HCT116 (cell line): ENCODE results near the gene GK2.

ENCODE experiments used
- CBX3 ChIP-seq: IDR thresholded peaks from 2 replicates; pipeline ENCODE4 v1.6.1; 2012; ENCODE audit warnings: low read depth
- CEBPB ChIP-seq: IDR thresholded peaks from 2 replicates; pipeline ENCODE4 v1.6.1; 2012; ENCODE audit warnings: low read depth
- POLR2A ChIP-seq: IDR thresholded peaks from 2 replicates; pipeline ENCODE4 v1.7.0; 2011; ENCODE audit warnings: borderline replicate concordance; ENCODE audit not compliant: insufficient read depth, insufficient read length; ENCODE audit errors: extremely low read depth
- POLR2AphosphoS5 ChIP-seq: IDR thresholded peaks from 2 replicates; pipeline ENCODE4 v1.6.1; 2011; ENCODE audit warnings: mild to moderate bottlenecking, low read depth, low read length, moderate library complexity
- SIN3A ChIP-seq: IDR thresholded peaks from 2 replicates; pipeline ENCODE4 v1.6.1; 2012; ENCODE audit warnings: low read depth
- SP1 ChIP-seq: IDR thresholded peaks from 2 replicates; pipeline ENCODE4 v1.6.1; 2012; ENCODE audit warnings: low read depth
- SRF ChIP-seq: IDR thresholded peaks from 2 replicates; pipeline ENCODE4 v1.6.1; 2012; ENCODE audit warnings: low read depth
- TF ChIP-seq, protein P1 (sequence below), 3 experiments: fragments of 200-600 bp in 1 of 3; sonication (generic) in 1 of 3; IDR thresholded peaks in 2 of 3; conservative IDR thresholded peaks in 1 of 3; 2 replicates each; pipeline ENCODE4 v1.5.1; 2012 to 2017; ENCODE audit warnings: low read depth in 2 of 3, low read length in 2 of 3, antibody characterized with exemption in 1 of 3, borderline replicate concordance in 1 of 3, control low read depth in 1 of 3, mild to moderate bottlenecking in 1 of 3, mixed read lengths in 1 of 3, mixed run types in 1 of 3, moderate library complexity in 1 of 3; ENCODE audit not compliant: insufficient read depth in 1 of 3
- TF ChIP-seq, protein P2 (sequence below): IDR thresholded peaks from 2 replicates; pipeline ENCODE4 v1.6.1; 2012
- TF ChIP-seq, protein P3 (sequence below): IDR thresholded peaks from 2 replicates; pipeline ENCODE4 v1.6.1; 2011; ENCODE audit warnings: mild to moderate bottlenecking, low read length, moderate library complexity; ENCODE audit not compliant: insufficient replicate concordance; ENCODE audit errors: extremely low read depth

DNA sequence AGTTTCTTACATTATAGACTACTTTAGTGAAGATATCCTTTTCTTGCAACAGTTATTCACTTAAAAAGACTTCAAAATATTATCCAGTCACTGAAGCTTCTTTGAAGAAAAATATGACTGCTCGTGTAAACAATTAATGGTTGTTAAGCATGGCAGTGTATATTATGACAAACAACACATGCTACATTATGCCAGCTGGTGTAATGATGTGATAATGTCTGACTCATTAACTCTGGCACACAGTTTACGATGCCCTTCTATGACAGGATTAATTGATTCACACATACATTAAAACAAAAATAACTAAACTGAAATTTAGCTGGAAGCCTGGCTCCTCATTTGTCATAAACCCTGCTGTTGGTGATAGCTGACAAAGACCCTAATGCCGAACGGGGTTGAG is 22.4 kb downstream of the GK2 start:
- TF ChIP-seq, protein P1, sequence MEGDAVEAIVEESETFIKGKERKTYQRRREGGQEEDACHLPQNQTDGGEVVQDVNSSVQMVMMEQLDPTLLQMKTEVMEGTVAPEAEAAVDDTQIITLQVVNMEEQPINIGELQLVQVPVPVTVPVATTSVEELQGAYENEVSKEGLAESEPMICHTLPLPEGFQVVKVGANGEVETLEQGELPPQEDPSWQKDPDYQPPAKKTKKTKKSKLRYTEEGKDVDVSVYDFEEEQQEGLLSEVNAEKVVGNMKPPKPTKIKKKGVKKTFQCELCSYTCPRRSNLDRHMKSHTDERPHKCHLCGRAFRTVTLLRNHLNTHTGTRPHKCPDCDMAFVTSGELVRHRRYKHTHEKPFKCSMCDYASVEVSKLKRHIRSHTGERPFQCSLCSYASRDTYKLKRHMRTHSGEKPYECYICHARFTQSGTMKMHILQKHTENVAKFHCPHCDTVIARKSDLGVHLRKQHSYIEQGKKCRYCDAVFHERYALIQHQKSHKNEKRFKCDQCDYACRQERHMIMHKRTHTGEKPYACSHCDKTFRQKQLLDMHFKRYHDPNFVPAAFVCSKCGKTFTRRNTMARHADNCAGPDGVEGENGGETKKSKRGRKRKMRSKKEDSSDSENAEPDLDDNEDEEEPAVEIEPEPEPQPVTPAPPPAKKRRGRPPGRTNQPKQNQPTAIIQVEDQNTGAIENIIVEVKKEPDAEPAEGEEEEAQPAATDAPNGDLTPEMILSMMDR (IDR thresholded peaks at IDR 0.05 in 2 of 3, conservative IDR thresholded peaks at IDR 0.05 in 1 of 3; ENCODE audit: borderline replicate concordance in 1 of 3, insufficient read depth in 1 of 3, low read depth in 2 of 3, low read length in 2 of 3): no peak
- TF ChIP-seq, protein P2, sequence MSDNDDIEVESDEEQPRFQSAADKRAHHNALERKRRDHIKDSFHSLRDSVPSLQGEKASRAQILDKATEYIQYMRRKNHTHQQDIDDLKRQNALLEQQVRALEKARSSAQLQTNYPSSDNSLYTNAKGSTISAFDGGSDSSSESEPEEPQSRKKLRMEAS: no peak
- TF ChIP-seq SP1 (no peak), POLR2AphosphoS5 (no peak), SRF (no peak), CEBPB (no peak), SIN3A (no peak), CBX3 (no peak), POLR2A (no peak)
- TF ChIP-seq, protein P3, sequence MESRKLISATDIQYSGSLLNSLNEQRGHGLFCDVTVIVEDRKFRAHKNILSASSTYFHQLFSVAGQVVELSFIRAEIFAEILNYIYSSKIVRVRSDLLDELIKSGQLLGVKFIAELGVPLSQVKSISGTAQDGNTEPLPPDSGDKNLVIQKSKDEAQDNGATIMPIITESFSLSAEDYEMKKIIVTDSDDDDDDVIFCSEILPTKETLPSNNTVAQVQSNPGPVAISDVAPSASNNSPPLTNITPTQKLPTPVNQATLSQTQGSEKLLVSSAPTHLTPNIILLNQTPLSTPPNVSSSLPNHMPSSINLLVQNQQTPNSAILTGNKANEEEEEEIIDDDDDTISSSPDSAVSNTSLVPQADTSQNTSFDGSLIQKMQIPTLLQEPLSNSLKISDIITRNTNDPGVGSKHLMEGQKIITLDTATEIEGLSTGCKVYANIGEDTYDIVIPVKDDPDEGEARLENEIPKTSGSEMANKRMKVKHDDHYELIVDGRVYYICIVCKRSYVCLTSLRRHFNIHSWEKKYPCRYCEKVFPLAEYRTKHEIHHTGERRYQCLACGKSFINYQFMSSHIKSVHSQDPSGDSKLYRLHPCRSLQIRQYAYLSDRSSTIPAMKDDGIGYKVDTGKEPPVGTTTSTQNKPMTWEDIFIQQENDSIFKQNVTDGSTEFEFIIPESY: no peak
